K562 (cell line): Measurements from ENCODE around the gene PPP1R2C. TPM values are rescaled to one million over a fixed set of nuclear protein-coding genes. Genes with fewer than 3 reads are reported as not detected.

ENCODE experiments used
- ATAC-seq: fragments of 200-7000 bp; cut with Tn5 transposase; 3 replicates; pipeline ENCODE4 v1.9.1; 2020; ENCODE audit warnings: moderate library complexity
- BruUV-seq: library from RNA; stranded (reverse); fragments of 400-500 nt; replicated peaks from 2 replicates; lab custom pipeline; 2021; lab: Mats Ljungman, UMichigan
- CTCF ChIA-PET: fragments of 300-600 bp; formaldehyde crosslinking; extraction: SDS; loops from one replicate; lab custom pipeline; 2021; ENCODE audit warnings: low intra/inter-chr PET ratio; lab: Yijun Ruan, JAX
- POLR2A ChIA-PET: fragments of 300-600, 350-650 bp; sonication (Branson Sonifier 250); formaldehyde crosslinking; extraction: SDS; loops from one replicate; lab custom pipeline; 2021; ENCODE audit warnings: antibody characterized with exemption, inconsistent platforms; lab: Yijun Ruan, JAX
- DNase-seq, 4 experiments: peaks; one replicate each; pipeline versions ENCODE4 v3.0.0 to v3.0.0-alpha.2; 2011 to 2018; ENCODE audit warnings: low spot score in 3 of 4, mixed read lengths in 3 of 4; ENCODE audit errors: extremely low read depth in 1 of 4
- FAIRE-seq: peaks from 2 replicates; lab custom pipeline; 2011; peaks lifted over from hg19 to GRCh38; lab: Jason Lieb, UNC
- H2AFZ ChIP-seq: 2 replicates; pipeline ENCODE4 v1.6.0; 2011; ENCODE audit warnings: low read depth, low read length, control low read depth, inconsistent platforms
- H3K27ac ChIP-seq: fragments of 200-600 bp; 3 replicates; pipeline ENCODE4 v1.8.0; 2011; ENCODE audit warnings: low read depth, mild to moderate bottlenecking, control low read depth, inconsistent platforms, low read length, moderate library complexity, mixed read lengths; ENCODE audit errors: extremely low read depth
- H3K27me3 ChIP-seq, 2 experiments: fragments of 300-600 bp in 1 of 2; 2 replicates in 1 of 2; 3 replicates in 1 of 2; pipeline versions ENCODE4 v1.6.0 to v1.8.0; 2011; ENCODE audit warnings: inconsistent platforms in 2 of 2, low read length in 2 of 2, mild to moderate bottlenecking in 1 of 2, mixed read lengths in 1 of 2, moderate library complexity in 1 of 2; ENCODE audit not compliant: control insufficient read depth in 2 of 2, insufficient read depth in 2 of 2
- H3K36me3 ChIP-seq: fragments of 300-600 bp; 3 replicates; pipeline ENCODE4 v1.8.0; 2011; ENCODE audit warnings: mild to moderate bottlenecking, low read length, inconsistent platforms; ENCODE audit not compliant: control insufficient read depth, insufficient read depth
- H3K4me1 ChIP-seq, 2 experiments: fragments of 200-600 bp in 1 of 2; replicated peaks in 1 of 2; 2 replicates in 1 of 2; 3 replicates in 1 of 2; pipeline versions ENCODE4 v1.5.1 to v1.8.0; 2011; ENCODE audit warnings: inconsistent platforms in 2 of 2, low read length in 2 of 2, mild to moderate bottlenecking in 1 of 2, mixed read lengths in 1 of 2, moderate library complexity in 1 of 2; ENCODE audit not compliant: control insufficient read depth in 2 of 2, insufficient read depth in 2 of 2
- H3K4me2 ChIP-seq: 2 replicates; pipeline ENCODE4 v1.6.1; 2011; ENCODE audit warnings: low read length, control low read depth, inconsistent platforms, mixed read lengths; ENCODE audit not compliant: insufficient read depth
- H3K4me3 ChIP-seq: fragments of 200-600 bp; sonication (generic), shearing (Covaris generic); 2 replicates; pipeline ENCODE4 v1.5.1; 2016; ENCODE audit warnings: control low read depth, inconsistent platforms
- H3K79me2 ChIP-seq: fragments of 200-600 bp; 3 replicates; pipeline ENCODE4 v1.8.0; 2011; ENCODE audit warnings: low read length, inconsistent platforms; ENCODE audit not compliant: control insufficient read depth, insufficient read depth
- H3K9ac ChIP-seq, 2 experiments: 2 replicates each; pipeline versions ENCODE4 v1.6.0 to v1.6.1; 2011; ENCODE audit warnings: low read depth in 2 of 2, low read length in 2 of 2, control low read depth in 1 of 2, inconsistent platforms in 1 of 2, mild to moderate bottlenecking in 1 of 2, mixed read lengths in 1 of 2; ENCODE audit not compliant: insufficient read depth in 1 of 2
- H3K9me1 ChIP-seq: one replicate; pipeline ENCODE4 v1.6.0; 2011; ENCODE audit warnings: inconsistent platforms, mild to moderate bottlenecking, low read length, moderate library complexity; ENCODE audit not compliant: control insufficient read depth, insufficient read depth
- H3K9me3 ChIP-seq: replicated peaks from 2 replicates; pipeline ENCODE4 v1.5.1; 2011; ENCODE audit warnings: low read depth, low read length, inconsistent platforms; ENCODE audit not compliant: control insufficient read depth, insufficient read depth
- H4K20me1 ChIP-seq: replicated peaks from 2 replicates; pipeline ENCODE4 v1.6.1; 2011; ENCODE audit warnings: low read length, inconsistent platforms, mixed read lengths; ENCODE audit not compliant: control insufficient read depth, insufficient read depth
- BDP1 ChIP-seq: IDR thresholded peaks from 3 replicates; pipeline ENCODE4 v1.6.1; 2011; ENCODE audit not compliant: insufficient read length, insufficient read depth
- FOXJ3 ChIP-seq: sonication (generic); formaldehyde crosslinking; IDR thresholded peaks from 2 replicates; pipeline ENCODE4 v1.4.0; 2020; ENCODE audit warnings: mild to moderate bottlenecking, missing genetic modification reagents
- HDAC1 ChIP-seq, 2 experiments: fragments of 450-650 bp; IDR thresholded peaks; 2 replicates each; pipeline ENCODE4 v1.6.1; 2016 to 2017; ENCODE audit warnings: inconsistent platforms in 1 of 2, mild to moderate bottlenecking in 1 of 2, moderate library complexity in 1 of 2
- HNRNPL ChIP-seq: fragments of 200-400 bp; formaldehyde crosslinking; IDR thresholded peaks from 2 replicates; pipeline ENCODE4 v1.6.1; 2017; ENCODE audit warnings: low read depth, mild to moderate bottlenecking, low read length
- JUN ChIP-seq, 2 experiments: sonication (generic) in 1 of 2; formaldehyde crosslinking in 1 of 2; IDR thresholded peaks; 2 replicates each; pipeline versions ENCODE4 v1.6.1 to v1.8.0; 2012 to 2022; ENCODE audit warnings: borderline replicate concordance in 2 of 2, mild to moderate bottlenecking in 2 of 2, improper control_type of control experiment in 1 of 2, low read depth in 1 of 2, low read length in 1 of 2, missing genetic modification reagents in 1 of 2
- MCM3 ChIP-seq: fragments of 450-650 bp; IDR thresholded peaks from 2 replicates; pipeline ENCODE4 v1.6.1; 2016
- SMARCA5 ChIP-seq: fragments of 450-650 bp; IDR thresholded peaks from 2 replicates; pipeline ENCODE4 v1.6.1; 2016
- SOX6 ChIP-seq: fragments of 450-650 bp; IDR thresholded peaks from 2 replicates; pipeline ENCODE4 v1.6.1; 2014; ENCODE audit warnings: mild to moderate bottlenecking
- TAF1 ChIP-seq: IDR thresholded peaks from 2 replicates; pipeline ENCODE4 v1.6.1; 2011; ENCODE audit warnings: mild to moderate bottlenecking, low read length, moderate library complexity; ENCODE audit not compliant: insufficient read depth, control insufficient read depth, severe bottlenecking; ENCODE audit errors: extremely low read depth
- XRCC5 ChIP-seq: fragments of 200-400 bp; formaldehyde crosslinking; IDR thresholded peaks from 2 replicates; pipeline ENCODE4 v1.6.1; 2017; ENCODE audit warnings: low read depth, mild to moderate bottlenecking, low read length
- ZBTB7A ChIP-seq: IDR thresholded peaks from 2 replicates; pipeline ENCODE4 v1.6.1; 2011; ENCODE audit warnings: low read depth, mild to moderate bottlenecking, low read length, moderate library complexity, borderline replicate concordance; ENCODE audit not compliant: control insufficient read depth
- ZNF280B ChIP-seq: fragments of 250-450 bp; sonication (Bioruptor Pico); IDR thresholded peaks from 2 replicates; pipeline ENCODE4 v1.5.1; 2021; ENCODE audit warnings: mild to moderate bottlenecking
- ZNF707 ChIP-seq: fragments of 250-450 bp; sonication (Bioruptor Pico); conservative IDR thresholded peaks from 2 replicates; pipeline ENCODE4 v1.8.0; 2022; ENCODE audit warnings: inconsistent platforms, mild to moderate bottlenecking, moderate library complexity
- ZNF76 ChIP-seq: fragments of 250-450 bp; sonication (Bioruptor Pico); IDR thresholded peaks from 2 replicates; pipeline ENCODE4 v1.4.0; 2020; ENCODE audit warnings: mild to moderate bottlenecking, moderate library complexity, borderline replicate concordance
- WGBS: fragments of 100-300 bp; shearing (Covaris generic); methylation state at CpG from one replicate; pipeline ENCODE4 v1.1.6; 2016; ENCODE audit warnings: low coverage, mixed read lengths; ENCODE audit not compliant: insufficient coverage; ENCODE audit errors: missing lambda C conversion rate; 5-methylcytosine and 5-hydroxymethylcytosine counted together
- in situ Hi-C: fragments of 300-500 bp; cut with MboI; formaldehyde crosslinking; loops from 4 replicates; pipeline ENCODE4 v1.15.0; 2018; ENCODE audit warnings: inconsistent platforms, mixed read lengths
- intact Hi-C: fragments of 100-400 bp; cut with micrococcal nuclease; formaldehyde crosslinking; loops from 2 replicates; pipeline ENCODE4 v1.14.2; 2022
- polyA plus RNA-seq, 8 experiments: library from polyadenylated mRNA; depleted of rRNA in 4 of 8; stranded (reverse) in 5 of 8; unstranded in 3 of 8; fragments of >200 nt; fragmentation: Nextera tagmentation in 2 of 8; fragmentation: Illumina TruSeq in 1 of 8; extraction: Ambion mirVana in 2 of 8; extraction: Trizol in 1 of 8; gene quantifications; 2 replicates each; pipeline versions ENCODE4 v1.2.1 to v1.2.3, GENCODE V29; 2011 to 2014; ENCODE audit warnings: inconsistent platforms in 1 of 8, missing spikeins in 1 of 8
- total RNA-seq, 7 experiments: library from RNA; depleted of rRNA in 6 of 7; stranded (reverse); fragments of >200 nt in 6 of 7; fragmentation: Illumina TruSeq in 2 of 7; extraction: Trizol in 2 of 7; gene quantifications; 2 replicates each; pipeline versions ENCODE4 v1.2.1 to v1.2.3, GENCODE V29; 2011 to 2021; ENCODE audit warnings: low replicate concordance in 1 of 7
- TF ChIP-seq, protein P1 (sequence below): sonication (generic); IDR thresholded peaks from 2 replicates; pipeline ENCODE4 v1.6.1; 2016

The PPP1R2C gene
- total and polyA plus RNA-seq, 9 of the 15 experiments (the other 6 are each of a cell fraction or from before 2014, with no cell fraction given): not detected

GRCh38 chrX:42755815-42756214, 22.1 kb downstream of the PPP1R2C start:
- Histone ChIP-seq H3K36me3 (no peaks in the 10 kb centered on the region), H3K9me1 (no peaks in the 10 kb centered on the region), H3K9me3 (no peaks in the 10 kb centered on the region), H3K27ac (no peak overlapping the region), H4K20me1 (no peaks in the 10 kb centered on the region), H3K4me3 (no peak overlapping the region), H3K79me2 (no peaks in the 10 kb centered on the region), H3K4me1 (no peaks in the 10 kb centered on the region), H3K4me2 (no peak overlapping the region), H2AFZ (no peak overlapping the region), H3K9ac (no peak overlapping the region), H3K27me3 (no peaks in the 10 kb centered on the region)
- FAIRE-seq: no peak
- in situ Hi-C loops: no loop called here
- WGBS: 6% methylated on average over 6 of the region's 6 CpGs
- BruUV-seq: no TSS peak
- ChIA-PET POLR2A (no interaction called here), CTCF (no interaction called here)
- DNase-seq: no peak
- no peak for TF ChIP-seq ZNF707 (CRISPR knock-in tag)
- no peak for TF ChIP-seq JUN (IDR thresholded peaks at IDR 0.05; ENCODE audit: borderline replicate concordance, low read depth, low read length)
- no peak for TF ChIP-seq JUN (CRISPR knock-in tag; IDR thresholded peaks at IDR 0.05; ENCODE audit: borderline replicate concordance)
- intact Hi-C loops: no loop called here
- ATAC-seq: no peak

DNA sequence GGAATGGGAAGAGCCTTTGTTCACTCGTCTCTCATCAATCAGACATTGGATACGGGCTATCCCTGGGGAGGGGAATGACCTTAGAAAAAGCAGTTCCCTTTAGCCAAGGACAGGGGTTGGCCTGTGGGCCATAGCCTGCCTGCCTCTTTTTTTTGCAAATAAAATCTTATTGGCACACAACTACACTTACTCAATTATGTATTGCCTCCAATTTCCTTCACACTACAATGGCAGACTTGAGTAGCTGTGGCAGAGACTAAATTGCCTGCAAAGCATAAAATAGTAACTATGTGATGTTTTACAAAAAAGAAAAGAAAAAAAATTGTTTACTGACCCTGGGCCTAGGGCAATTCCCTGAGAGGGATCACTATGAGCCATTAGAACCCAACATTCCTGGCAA, 23.4 kb downstream of the PPP1R2C start:
- no TSS peak for BruUV-seq
- no peaks in the 10 kb centered on the region for H3K36me3 ChIP-seq
- H3K27me3 ChIP-seq: no peaks in the 10 kb centered on the region
- ATAC-seq (no peak), DNase-seq (no peak), FAIRE-seq (no peak)
- 0% methylated on average over 2 of the region's 2 CpGs for WGBS
- H3K79me2 ChIP-seq: no peaks in the 10 kb centered on the region
- no peak overlapping the region for H3K4me2 ChIP-seq
- H2AFZ ChIP-seq: no peak overlapping the region
- ChIA-PET POLR2A (no interaction called here), CTCF (no interaction called here)
- in situ Hi-C loops: no loop called here
- H3K4me3 ChIP-seq: no peak overlapping the region
- no peaks in the 10 kb centered on the region for H4K20me1 ChIP-seq
- H3K4me1 ChIP-seq: no peaks in the 10 kb centered on the region
- no peaks in the 10 kb centered on the region for H3K9me3 ChIP-seq
- no peak overlapping the region for H3K9ac ChIP-seq
- H3K27ac ChIP-seq: no peak overlapping the region
- H3K9me1 ChIP-seq: no peaks in the 10 kb centered on the region
- intact Hi-C loops: no loop called here
- TF ChIP-seq ZNF280B (CRISPR knock-in tag) (no peak), JUN (IDR thresholded peaks at IDR 0.05; ENCODE audit: borderline replicate concordance, low read depth, low read length) (no peak), JUN (CRISPR knock-in tag; IDR thresholded peaks at IDR 0.05; ENCODE audit: borderline replicate concordance) (no peak), XRCC5 (no peak), HDAC1 (IDR thresholded peaks at IDR 0.05) (no peak), HNRNPL (no peak), MCM3 (no peak), ZNF76 (CRISPR knock-in tag) (no peak), SMARCA5 (no peak), ZBTB7A (no peak), BDP1 (no peak), SOX6 (no peak), TAF1 (no peak), FOXJ3 (CRISPR knock-in tag) (no peak)
- TF ChIP-seq, protein P1, sequence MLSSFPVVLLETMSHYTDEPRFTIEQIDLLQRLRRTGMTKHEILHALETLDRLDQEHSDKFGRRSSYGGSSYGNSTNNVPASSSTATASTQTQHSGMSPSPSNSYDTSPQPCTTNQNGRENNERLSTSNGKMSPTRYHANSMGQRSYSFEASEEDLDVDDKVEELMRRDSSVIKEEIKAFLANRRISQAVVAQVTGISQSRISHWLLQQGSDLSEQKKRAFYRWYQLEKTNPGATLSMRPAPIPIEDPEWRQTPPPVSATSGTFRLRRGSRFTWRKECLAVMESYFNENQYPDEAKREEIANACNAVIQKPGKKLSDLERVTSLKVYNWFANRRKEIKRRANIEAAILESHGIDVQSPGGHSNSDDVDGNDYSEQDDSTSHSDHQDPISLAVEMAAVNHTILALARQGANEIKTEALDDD: no peak
